NCI-H446 treated with DMSO at 0.1 percent for 48 hours (cell line): ENCODE data around the gene SNRPD1.
A peak's percentile ranks its signal among the peaks of the same experiment; 100 is the strongest.
"Not testable (repeated sequence)": the region's sequence is repeated elsewhere in the genome, so short reads cannot be mapped to it uniquely, and the experiment has no call there.

Experiments
- DNase-seq: peaks from one replicate; lab custom pipeline; 2025; lab: John Stamatoyannopoulos, UW

The SNRPD1 gene

DNA sequence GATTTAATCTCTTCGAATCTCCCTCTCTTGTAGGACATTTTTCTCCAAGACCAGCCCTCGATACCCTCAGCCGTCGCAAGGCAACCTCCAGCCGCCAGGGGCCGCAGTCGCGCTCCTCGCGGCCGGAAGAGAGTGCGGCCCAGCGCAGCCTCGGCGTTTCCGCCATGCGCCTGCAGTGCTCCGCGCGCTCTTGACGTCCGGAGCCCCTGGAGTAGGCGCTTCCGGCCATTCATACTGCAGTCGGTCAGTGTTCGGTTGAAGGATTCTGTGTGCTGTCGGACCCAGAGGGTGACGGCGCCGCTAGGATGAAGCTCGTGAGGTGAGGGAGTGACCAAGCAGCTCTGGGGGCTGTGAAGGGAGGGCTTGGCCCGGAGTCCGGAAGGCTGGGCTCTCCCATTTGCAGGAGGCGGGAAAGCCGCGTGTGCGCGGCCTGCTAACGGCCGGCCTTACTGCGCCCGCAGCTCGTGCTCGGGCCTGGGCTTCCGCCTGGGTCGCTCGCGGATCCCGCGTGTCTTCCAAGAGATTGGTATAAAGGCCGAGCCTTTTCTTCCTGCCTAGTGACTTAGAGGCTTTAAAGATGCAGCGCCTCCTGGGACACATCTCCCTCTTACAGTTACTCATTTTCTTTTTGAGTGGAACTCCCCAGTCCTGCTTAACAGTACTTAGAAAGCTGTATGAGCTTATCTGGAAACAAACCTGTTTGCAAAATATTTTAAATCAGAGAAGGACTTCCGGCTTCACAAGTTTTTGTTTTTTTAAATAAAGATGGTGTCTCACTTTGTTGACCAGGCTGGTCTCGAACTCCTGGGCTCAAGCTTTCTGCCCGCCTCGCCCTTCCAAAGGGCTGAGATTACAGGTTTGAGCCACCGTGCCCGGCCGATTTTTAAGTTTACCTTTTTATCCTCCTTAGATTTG is at the start of gene SNRPD1:
TSS of gene SNRPD1 (plus strand) at position 190 of the 915 bp plus-strand sequence. CDS start at position 306, 116 bp downstream.
- peak; percentile 81 for DNase-seq

DNA sequence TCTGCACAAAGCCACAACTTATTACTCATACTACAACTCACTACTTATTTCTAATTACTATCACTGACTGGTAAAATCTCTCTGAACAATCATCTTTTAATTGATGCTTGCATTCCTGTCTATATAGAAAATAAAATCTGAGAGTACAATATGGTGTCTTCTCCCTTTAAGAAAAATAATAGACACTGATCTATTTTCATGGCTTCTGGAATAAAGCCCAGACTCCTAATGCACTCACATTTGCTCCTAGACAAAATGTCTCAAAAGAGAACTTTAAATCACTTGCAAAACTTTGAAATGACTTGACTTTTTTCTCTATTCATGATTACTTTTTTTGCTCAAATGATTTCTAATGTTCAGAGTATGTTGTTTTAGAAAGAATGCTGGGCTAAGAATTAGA is 40.3 kb upstream of the SNRPD1 start:
- no peak for DNase-seq

DNA sequence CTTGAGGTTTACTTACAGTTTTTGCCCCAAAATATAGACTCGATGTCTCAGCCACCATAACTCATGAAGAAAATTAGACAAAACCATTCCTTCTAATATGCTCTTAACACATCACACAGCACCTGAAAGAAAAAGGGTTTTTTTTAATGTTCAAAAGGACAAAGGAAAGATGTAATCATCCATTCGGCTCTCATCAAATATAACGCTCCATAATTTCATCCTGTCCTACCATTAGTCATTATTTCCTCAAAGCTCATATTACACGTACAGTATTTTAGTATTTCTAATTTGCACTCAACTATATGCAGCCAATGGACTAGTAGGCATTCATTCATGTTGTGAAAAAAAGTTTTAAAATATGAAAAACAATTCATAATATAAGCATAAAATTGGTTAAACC is 36.5 kb upstream of the SNRPD1 start:
- DNase-seq = no peak

DNA sequence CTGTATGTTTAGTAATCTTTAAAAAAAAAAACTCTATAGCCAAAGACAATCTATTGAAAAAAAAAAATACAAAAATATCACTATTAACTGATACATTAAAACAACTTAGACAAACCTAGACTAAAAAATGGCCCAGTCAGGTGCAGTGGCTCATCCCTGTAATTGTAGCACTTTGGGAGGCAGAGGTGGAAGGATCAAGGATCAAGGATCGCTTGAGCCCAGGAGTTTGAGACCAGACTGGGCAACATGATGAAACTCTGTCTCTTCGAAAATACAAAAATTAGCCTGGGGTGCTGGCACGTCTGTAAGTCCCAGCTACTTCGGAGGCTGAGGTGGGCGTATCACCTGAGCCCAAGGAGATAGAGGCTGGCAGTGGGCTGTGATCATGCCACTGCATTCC is 27.7 kb upstream of the SNRPD1 start:
- no peak for DNase-seq

DNA sequence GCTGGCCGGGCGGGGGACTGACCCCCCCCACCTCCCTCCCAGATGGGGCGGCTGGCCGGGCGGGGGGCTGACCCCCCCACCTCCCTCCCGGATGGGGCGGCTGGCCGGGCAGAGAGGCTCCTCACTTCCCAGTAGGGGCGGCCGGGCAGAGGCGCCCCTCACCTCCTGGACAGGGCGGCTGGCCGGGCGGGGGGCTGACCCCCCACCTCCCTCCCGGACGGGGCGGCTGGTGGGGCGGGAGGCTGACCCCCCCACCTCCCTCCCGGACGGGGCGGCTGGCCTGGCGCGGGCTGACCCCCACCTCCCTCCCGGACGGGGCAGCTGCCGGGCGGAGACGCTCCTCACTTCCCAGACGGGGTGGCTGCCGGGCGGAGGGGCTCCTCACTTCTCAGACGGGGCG is 19.8 kb upstream of the SNRPD1 start:
- not testable (repeated sequence) for DNase-seq

DNA sequence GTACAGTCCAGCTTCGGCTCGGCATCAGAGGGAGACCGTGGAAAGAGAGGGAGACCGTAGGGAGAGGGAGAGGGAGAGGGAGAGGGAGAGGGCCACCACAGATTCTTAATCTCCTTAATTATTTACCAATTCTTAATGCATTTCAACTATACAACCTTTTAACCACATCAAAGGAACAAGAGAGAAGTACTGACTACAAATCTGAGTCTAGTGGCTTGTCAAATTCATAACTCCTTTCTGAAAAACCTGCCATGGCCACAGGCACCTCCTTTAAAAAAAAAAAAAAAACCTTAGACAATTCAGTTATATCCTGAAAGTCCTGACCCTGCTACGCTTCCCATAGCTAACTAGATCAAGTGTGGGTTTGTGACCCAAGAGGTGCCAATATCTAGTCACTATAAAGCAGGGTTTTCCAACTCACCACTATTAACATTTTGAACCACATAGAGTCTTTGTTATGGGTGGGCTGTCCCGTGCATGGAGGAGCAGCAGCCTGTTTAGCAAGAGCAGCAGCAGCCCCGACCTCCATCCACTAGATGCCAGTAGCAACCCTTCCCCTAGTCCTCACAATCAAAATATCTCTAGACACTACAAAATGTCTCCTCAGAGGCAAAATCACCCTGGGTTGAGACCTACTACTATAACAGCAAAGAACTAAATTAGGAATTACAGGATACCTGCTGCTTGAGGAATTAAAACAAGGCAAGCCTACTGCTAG is 18.4 kb upstream of the SNRPD1 start:
- DNase-seq = no peak

DNA sequence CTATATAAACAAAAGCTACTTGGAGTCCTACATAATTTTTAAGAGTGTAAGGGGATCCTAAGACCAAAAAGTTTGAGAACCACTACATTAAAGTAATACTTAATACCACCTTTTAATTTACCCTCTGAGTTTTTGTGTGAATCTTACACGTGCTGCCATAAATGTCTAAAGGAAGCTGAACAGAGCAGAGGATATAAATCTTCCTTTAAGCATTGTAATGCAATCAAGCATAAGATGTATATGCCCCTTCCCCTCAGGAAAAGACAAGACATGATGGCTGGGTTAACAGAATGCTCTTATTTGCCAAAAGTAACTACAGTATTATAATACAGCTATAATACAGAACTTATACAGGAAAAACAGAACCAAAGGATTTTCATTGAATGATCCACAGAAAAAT is 14.5 kb upstream of the SNRPD1 start:
- DNase-seq = no peak

DNA sequence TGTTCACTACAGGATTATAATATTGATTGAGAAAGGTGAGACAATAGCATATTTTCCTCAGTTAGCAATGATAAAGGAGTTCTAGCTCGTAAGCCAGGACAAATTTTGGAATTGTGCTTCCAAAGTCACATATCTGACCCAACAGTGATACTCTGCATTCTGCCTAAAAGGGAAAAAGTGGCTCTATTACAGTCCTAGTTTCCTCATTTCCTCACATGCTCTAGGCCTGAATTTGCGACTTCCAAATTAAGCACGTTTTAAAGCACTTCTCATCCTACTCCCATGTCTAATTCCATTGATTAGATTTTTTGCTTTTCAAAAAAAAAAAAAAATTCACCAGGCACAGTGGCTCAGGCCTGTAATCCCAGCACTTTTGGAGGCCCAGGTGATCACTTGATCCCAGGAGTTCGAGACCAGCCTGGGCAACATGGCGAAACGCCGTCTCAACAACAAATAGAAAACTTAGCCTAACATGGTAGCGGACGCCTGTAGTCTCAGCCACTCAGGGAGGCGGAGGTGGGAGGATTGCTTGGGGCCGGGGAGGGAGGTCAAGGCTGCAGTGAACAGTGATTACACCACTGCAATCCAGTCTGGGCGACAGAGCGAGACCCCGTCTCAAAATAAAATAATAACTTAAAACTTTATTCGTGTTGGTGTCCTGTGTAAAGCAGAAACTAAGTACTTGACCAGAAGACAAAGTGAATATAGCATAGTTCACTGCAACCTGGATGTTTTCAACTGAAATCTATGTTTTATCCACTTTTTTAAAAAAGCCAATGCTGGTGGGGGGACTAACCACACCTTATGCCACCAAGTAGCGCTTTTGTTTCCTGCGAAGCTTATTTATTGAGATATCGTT is 13.2 kb upstream of the SNRPD1 start:
- DNase-seq = no peak

DNA sequence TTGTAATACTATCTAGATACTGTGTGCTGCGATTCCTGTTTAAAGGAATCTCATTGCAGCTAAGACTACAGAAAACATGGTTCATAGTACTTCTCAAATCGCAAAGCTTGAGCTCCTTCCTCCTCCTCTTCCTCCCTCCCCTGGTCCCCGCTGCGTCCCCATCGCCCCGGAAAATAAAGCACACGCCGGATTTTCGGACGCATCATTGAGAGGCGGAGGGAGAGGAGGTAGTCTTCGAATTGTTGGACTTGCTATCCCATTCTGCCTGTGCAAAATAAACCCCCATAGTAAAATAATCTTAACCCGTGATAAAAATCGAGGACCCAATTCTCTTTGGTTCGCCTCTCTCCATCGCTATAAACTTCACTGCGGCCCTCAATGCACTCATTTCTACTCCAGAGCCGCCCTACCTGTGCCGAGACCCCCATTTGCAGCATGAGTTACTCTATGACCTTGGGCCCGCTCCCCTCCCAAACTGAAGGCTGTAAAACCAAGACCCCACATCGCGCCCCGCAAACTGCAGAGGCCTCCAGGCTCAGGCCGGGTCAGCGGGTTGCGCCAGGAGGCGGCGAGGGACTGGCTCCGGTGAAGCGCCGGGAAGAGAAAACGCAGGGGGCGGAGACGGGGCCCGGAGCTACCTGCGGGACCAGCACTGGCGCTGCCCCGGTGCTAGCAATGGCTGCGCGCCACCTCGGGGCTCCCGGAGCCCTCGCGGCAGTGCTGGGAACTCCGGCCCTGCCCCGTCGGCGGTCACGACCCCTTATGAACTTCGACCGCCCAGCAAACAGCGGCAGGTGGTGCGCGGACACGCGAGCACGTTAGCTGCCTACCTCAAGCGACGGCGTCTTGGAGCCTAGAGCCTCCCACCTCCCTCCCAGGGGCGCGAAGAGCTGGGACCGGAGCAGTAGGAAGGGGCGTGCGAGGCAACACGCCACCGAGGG is 12.3 kb upstream of the SNRPD1 start:
- no peak for DNase-seq

DNA sequence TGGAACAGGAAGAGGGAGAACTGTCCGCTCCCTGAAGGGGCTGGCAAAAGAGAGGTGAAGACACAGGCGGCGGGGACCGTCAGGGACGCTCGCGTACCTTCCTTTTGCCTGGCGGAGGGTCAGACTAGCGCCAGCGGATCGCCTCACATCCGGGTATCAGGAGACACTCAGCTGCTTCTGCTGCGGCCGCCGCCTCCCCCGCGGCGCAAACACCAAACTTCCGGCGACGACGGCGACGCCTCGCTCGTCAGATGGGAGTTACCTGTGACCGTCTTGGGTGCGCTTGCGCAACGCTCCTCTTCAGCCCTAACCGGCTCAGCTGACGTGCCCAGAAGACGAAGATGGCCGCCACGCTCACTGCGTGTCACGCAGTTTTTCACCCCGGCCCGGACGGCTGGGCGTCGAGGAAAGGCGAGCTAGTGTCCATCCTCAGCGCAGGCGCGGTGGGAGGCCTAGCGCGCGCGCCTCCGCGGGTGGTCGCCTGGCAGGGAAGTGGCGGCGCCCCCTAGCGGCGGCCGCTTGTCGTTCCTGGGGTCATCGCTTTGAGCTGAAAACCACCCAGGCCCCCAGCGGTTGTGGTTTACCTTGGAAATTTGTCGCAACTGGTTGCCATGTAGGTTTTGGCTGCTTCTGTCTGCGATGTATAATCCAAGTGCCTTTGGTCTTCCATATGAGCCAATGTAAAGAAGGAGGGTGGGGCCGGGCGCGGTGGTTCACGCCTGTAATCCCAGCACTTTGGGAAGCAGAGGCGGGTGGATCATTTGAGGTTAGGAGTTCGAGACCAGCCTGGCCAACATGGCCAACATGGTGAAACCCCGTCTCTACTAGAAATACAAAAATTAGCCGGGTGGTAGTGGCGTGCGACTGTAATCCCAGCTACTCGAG is 11.3 kb upstream of the SNRPD1 start, which contains the start of gene ESCO1:
TSS of gene ESCO1 (minus strand) at position 179 of the 885 bp plus-strand sequence. CDS start 25,861 bp downstream, outside the sequence.
- DNase-seq = peak; percentile 93

DNA sequence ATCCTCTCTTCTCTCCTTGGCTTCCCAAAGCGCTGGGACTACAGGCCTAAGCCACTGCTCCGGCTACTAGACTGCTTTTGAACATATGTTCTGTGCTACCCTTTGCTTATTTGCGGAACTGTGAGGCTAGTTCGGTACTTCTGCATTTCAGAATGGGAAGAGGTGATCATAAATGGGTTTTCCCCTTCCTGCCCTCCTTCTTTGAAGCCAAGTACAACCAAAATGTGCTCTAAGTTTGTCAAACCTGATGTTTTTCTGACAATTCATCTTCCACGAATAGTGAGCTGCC is 9.9 kb upstream of the SNRPD1 start:
- DNase-seq = no peak

DNA sequence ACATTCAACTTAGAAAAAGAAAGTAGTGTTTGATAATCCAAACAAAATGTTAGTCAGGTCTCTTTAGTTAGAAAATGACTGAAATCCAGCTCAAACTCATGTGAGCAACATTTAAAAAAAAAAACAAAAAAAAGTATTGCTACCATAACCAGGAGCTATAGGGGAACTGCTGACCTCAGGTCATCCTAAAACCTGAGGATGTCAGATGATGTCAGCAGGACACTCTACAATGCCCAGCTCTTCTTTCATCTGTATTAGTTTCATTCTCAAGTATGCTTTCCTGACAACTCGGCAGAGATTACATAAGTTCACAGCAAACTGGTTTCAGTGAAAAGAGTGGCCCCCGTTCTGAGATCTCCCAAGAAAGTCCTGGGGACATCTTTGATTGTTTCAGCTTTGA is 7.4 kb upstream of the SNRPD1 start:
- no peak for DNase-seq

DNA sequence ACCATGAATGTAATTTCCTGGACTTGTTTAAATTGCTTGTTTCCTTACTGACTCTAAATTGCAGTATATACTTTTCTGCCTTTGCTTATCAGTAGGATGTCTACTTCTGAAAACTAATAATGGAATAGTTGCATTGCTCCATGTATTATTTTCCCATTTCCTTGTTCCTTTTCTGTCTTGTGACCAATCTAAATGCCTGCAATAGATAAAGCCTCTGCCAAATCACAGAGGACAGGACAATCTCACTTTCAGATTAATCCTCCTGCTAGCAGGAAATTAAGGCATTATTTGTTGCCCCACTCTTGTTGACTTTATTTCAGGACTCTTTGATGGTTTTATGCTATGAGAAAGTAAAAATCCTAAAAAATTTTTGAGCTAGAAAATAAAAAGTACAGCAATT is 6.9 kb upstream of the SNRPD1 start:
- DNase-seq = no peak

DNA sequence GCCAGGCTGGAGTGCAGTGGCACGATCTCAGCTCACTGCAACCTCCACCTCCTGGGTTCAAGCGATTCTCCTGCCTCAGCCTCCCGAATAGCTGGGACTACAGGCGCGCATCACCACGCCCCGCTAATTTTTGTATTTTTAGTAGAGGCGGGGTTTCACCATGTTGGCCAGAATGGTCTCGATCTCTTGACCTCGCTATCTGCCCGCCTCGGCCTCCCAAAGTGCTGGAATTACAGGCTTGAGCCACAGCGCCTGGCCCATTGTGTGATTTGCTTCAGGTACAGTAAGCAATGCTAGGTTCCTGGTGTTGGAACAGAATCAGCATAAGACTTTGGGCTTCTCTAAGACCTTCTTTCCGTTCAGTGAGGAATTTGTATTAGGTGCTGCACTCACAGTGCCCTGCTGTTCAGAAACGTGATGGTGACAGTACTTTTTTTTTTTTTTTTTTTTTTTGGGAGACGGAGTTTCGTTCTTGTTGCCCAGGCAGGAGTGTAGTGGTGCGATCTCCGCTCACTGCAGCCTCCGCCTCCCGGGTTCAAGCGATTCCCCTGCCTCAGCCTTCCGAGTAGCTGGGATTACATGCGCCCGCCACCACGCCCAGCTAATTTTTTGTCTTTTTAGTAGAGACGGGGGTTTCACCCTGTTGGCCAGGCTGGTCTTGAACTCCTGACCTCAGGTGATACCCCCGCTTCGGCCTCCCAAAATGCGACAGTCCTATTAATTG is 551 bp upstream of the SNRPD1 start:
- not testable (repeated sequence) for DNase-seq

DNA sequence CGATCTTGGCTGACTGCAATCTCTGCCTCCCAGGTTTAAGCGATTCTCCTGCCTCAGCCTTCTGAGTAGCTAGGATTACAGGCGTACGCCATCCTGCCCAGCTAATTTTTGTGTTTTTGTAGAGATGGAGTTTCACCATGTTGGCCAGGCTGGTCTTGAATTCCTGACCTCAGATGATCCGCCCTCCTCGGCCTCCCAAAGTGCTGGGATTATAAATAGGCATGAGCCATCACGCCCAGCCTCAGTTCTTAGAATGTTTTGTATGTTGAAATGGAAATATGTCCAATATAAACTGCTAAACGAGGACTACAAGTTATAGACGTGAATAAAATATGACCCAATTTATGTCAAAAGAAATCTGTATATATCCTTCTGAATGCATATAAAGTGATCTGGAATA is 9.5 kb downstream of the SNRPD1 start:
- DNase-seq = not testable (repeated sequence)

DNA sequence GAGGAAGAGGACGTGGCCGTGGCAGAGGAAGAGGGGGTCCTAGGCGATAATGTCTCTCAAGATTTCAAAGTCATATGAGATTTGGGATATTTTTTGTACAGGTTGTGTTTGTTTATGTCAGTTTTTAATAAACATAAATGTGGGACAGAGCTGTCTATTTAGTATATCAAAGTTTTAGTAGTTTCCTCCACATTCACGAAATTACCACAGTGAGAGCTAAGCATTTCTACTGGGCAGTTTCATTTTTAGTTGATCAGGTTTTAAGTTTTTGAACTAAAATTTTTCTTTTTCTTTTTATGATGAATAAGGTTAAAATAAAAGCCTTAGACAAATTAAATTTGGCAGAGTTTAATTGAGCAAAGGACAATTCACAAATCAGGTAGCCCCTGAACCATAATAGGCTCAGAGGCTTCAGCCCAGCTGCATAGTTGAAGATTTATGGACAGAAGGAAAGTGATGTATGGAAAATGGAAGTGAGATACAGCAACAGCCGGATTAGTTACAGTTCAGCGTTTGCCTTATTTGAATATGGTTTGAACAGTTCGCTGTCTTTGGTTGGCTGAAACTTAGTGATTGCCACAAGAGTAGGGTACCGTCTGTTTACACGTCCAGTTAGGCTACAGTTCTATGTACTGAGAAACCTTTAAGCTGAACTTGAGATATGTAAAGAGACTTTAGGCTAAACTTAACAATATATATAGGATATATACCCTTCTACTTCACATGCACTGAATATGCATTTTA is 17.1 kb downstream of the SNRPD1 start:
- DNase-seq = no peak

DNA sequence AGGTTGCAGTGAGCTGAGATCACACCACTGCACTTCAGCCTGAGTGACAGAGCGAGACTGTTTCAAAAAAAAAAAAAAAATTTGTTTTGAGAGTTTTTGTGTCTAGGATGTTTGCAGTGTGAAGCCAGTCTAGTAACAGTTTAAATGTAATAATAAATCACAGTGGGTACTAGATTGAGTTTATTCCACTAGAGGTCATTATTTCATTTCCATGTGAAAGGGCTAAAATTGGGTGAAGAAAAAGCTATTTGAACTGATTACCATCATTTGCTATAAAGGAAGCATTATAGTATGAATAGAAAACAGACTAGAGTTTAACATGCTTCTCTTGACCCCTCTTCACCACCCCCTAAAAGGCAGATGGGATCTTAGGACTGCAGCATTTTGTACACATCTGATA is 20.3 kb downstream of the SNRPD1 start:
- no peak for DNase-seq

DNA sequence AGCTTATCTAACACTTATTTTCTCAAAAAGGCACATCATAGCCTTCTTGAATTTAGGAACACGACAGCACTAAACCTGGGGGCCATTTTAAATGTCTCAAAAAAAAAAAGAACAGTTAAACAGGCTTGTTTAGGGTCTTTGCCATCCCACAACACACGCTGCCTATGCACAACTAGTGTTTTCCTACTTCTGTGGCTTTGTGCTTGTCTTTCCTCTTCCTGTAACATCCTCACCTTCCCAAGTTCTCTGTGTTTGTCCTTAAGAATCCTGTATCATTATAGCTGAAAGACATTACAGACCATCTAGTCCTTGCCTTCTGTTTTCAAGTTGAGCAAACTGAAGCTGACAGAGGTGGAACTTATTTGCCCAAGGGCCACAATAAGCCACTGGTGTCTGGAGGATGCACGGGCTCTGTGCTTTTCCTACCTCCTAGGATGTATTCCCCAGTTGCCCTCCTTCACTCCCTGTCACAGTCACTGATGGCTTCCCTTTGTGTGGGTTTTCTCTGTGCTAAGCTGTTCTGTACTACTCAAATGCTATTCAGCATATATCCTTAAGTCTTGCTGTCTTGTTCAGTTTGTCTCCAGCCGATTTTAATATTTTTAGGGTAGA is 22.6 kb downstream of the SNRPD1 start:
- no peak for DNase-seq
